EL (cell line): ENCODE results near the gene P2RY6.
"Not testable (repeated sequence)": the region's sequence is repeated elsewhere in the genome, so short reads cannot be mapped to it uniquely, and the experiment has no call there.

ENCODE experiments used
- DNase-seq: peaks from one replicate; pipeline ENCODE4 v3.0.0-alpha.2; 2016

Gene P2RY6

GRCh38 chr11:73262851-73263495, 9.2 kb upstream of the P2RY6 start:
- DNase-seq = peak; percentile 43

- DNase-seq = no peak
Measured at GRCh38 chr11:73263640-73264039, 8.5 kb upstream of the P2RY6 start.

- DNase-seq = no peak
Measured at GRCh38 chr11:73265278-73265810, 6.8 kb upstream of the P2RY6 start.

- DNase-seq = no peak
Measured at GRCh38 chr11:73265853-73266645, 6.1 kb upstream of the P2RY6 start.

GRCh38 chr11:73266646-73267020, 5.5 kb upstream of the P2RY6 start:
- no peak for DNase-seq

- no peak for DNase-seq
Measured at GRCh38 chr11:73267122-73267846, 4.9 kb upstream of the P2RY6 start.

- no peak for DNase-seq
Measured at GRCh38 chr11:73267906-73268540, 4.1 kb upstream of the P2RY6 start.

- no peak for DNase-seq
Measured at GRCh38 chr11:73268671-73269271, 3.4 kb upstream of the P2RY6 start.

GRCh38 chr11:73269459-73270015, 2.6 kb upstream of the P2RY6 start:
- no peak for DNase-seq

- no peak for DNase-seq
Measured at GRCh38 chr11:73270016-73270854, 1.9 kb upstream of the P2RY6 start.

GRCh38 chr11:73270855-73271477, 1.2 kb upstream of the P2RY6 start:
- no peak for DNase-seq

- DNase-seq = not testable (repeated sequence)
Measured at GRCh38 chr11:73271478-73271865, 666 bp upstream of the P2RY6 start.

GRCh38 chr11:73272680-73273038, 521 bp downstream of the P2RY6 start:
- no peak for DNase-seq

- no peak for DNase-seq
Measured at GRCh38 chr11:73273222-73273895, 1.2 kb downstream of the P2RY6 start.

GRCh38 chr11:73274191-73274590, 2.1 kb downstream of the P2RY6 start:
- not testable (repeated sequence) for DNase-seq

GRCh38 chr11:73274722-73275380, 2.7 kb downstream of the P2RY6 start:
- no peak for DNase-seq

GRCh38 chr11:73275381-73275750, 3.2 kb downstream of the P2RY6 start:
- DNase-seq = no peak

GRCh38 chr11:73277467-73277866, 5.3 kb downstream of the P2RY6 start:
- DNase-seq = no peak

- DNase-seq = no peak
Measured at GRCh38 chr11:73280626-73281025, 8.5 kb downstream of the P2RY6 start.

GRCh38 chr11:73281201-73281741, 9.1 kb downstream of the P2RY6 start:
- no peak for DNase-seq
